ENCODE results near the gene PACSIN2. TPM values are rescaled to one million over a fixed set of nuclear protein-coding genes. Genes with fewer than 3 reads are reported as not detected.
"Not testable (repeated sequence)": the region's sequence is repeated elsewhere in the genome, so short reads cannot be mapped to it uniquely, and the experiment has no call there.

Gene PACSIN2
- total RNA-seq, 2 donors from 2014 or later: 191 to 219 TPM

DNA sequence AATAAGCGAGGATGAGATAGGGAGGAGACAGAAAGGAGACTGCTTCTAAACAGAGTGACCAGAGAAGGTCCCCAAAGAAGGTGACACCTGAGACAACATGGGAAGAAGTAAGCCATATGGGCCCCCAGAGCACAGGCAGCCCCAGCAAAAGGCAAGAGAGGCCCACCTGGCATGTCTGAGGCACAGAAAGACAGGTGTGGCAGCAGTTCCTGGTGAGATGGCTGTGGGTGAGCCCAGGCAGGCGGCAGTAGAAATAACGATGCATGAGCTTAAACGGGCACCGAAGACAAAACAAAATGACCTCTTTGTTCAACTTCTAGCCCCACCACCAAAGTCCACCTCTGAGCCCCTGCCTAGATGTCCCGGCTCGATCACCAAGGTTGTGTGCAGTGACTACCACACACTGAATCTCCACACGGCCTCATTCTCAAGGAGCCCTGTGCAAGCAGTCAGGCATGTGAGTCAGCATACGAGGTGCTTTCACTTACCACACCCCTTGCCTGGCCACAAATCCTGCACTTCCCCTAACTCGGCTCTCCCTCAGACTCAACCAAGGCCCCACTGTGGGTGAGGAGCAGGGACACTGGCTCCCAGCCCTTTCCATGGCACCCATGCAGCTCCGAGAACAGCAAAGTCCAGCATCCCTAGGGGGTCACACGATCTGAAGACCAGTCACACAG, 77.6 kb downstream of the PACSIN2 start:
- ATAC-seq (peak; percentile 64), DNase-seq (peak; percentile 65 to 80)
- intact Hi-C loops (cut with DNase I, micrococcal nuclease): no loop called here

DNA sequence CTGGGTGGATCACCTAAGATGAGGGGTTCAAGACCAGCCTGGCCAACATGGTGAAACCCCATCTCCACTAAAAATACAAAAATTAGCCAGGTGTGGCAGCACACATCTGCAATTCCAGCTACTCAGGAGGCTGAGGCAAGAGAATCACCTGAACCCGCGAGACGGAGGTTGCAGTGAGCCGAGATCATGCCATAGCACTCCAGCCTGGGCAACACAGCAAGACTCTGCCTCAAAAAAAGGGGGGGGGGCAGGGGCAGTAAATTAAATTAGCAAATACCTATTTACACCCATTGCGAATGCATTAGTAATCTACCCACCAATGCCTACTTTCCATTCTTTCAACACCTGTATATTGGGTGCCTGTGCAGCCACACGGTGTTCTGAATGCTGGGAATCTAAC, 78.3 kb downstream of the PACSIN2 start:
- intact Hi-C loops (cut with DNase I, micrococcal nuclease); DNase-seq; ATAC-seq: not testable (repeated sequence)

- ATAC-seq (no peak), DNase-seq (no peak)
- intact Hi-C loops (cut with DNase I, micrococcal nuclease): no loop called here
Measured at GRCh38 chr22:42934338-42934737, 80.6 kb downstream of the PACSIN2 start.

DNA sequence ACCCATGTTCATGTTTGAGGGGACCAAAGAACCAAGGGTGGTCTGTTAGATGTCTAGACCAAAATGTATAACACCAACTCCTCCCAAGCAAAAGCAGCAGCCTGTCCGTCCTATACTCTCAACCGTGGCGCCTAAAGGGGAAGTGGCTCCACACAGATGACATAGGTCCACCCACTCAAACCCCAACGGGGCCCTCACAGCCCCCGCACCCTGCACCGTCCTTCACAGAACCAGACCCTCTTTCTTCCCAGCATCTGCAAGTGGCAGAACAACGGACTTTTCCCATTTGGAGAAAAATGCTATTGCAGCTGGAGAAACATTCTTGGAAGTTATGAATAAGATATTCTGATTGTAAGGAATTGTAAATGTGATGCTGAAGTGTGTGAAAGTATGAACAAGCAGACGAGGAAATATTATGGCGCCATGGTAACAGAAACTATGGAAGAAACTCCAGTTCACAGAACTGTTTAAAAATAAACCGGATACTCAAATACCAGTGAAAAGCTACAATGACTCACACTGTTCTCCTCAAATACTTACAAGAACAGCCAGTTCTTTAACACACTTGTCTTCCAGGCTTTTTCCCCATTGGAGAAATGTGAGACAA, 81.4 kb downstream of the PACSIN2 start:
- no peak for ATAC-seq
- DNase-seq: no peak
- intact Hi-C loops (cut with DNase I, micrococcal nuclease): no loop called here

DNA sequence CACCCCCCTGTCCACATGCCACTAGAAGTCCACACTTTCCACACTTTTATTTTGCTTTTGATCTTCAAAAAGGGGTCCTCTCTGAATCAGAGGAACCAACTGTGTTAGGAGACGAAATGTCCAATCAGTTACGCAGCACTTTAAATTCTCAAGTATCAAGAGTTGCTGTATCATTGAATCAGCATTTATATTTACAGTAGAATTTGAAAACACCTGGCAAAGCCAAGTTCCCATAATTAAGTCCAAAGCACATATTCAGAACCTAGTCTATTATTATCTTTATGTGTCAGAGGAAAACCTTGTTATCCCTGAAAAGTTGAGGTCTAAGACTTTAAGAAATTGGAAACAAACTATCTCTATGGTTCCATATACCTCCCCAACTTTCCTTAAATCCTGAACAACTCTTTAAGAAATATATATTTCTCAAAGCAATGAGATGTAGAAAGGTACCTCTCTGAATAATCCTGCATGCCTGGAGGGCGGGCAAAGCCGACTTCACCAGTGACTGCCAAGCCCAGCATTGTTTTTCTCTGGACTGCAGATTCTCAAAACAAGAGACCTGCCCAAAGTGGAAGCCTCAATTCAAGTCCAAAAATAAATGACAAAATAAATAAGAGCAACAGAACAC, 82.0 kb downstream of the PACSIN2 start:
- DNase-seq (no peak), ATAC-seq (no peak)
- intact Hi-C loops (cut with DNase I, micrococcal nuclease): no loop called here

- no peak for DNase-seq
- intact Hi-C loops (cut with DNase I, micrococcal nuclease): no loop called here
- ATAC-seq: no peak
Measured at GRCh38 chr22:42932197-42932519, 82.8 kb downstream of the PACSIN2 start.

DNA sequence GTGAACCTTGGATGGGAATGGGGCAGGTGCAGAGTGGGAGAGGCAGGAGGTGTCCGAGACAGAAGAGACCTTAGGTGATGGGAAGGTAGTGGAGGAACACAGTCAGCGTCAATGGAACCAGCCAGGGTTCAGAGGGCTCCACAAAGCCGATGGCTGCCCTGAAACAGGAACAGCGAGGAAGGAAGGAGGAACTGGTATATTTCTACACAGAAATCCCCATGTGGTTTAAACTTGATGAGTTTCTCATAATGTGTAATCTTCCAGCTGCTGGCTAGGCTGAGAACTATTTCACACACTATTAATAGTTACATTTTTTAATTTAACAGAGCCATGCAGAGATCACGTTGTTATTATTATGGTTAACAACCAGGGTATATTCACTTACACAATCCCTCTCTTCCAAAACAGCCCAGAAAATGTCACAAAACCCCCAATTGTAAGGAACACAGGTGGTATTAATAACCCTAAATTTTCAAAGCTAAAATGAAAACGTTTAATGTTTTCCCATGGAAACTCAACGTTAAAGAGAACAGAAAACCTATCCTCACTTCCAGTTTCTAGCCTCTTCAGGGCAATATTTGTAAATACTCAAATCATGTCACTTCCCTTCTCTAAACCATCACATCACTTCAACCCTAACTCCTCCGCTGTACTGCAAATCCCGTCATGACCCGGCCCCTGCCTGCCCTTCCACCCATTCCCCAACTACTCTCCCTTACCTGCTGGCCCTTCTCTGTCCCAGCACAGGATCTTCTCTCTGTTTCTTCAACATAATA, 83.3 kb downstream of the PACSIN2 start:
- intact Hi-C loops (cut with DNase I, micrococcal nuclease): no loop called here
- DNase-seq: no peak
- peak; percentile 14 for ATAC-seq

- ATAC-seq (peak; percentile 45), DNase-seq (no peak)
- intact Hi-C loops (cut with DNase I, micrococcal nuclease): no loop called here
Measured at GRCh38 chr22:42930810-42931420, 84.0 kb downstream of the PACSIN2 start.

DNA sequence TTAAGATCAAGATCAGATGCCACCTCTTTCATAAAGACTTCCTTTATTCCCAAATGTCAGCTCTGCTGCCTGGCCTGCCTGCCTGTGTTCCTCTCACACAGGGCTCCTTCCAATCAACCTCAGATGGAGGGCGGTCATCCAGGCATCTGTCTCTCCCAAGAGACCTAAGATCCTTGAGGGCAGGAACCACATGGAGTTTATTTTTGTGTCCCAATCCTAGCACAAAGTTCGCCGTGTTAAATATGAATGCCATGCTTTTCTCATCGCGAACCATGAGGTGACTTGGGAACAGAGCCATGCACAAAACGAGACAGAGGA, 85.2 kb downstream of the PACSIN2 start:
- intact Hi-C loops (cut with DNase I, micrococcal nuclease): no loop called here
- DNase-seq (no peak), ATAC-seq (no peak)

DNA sequence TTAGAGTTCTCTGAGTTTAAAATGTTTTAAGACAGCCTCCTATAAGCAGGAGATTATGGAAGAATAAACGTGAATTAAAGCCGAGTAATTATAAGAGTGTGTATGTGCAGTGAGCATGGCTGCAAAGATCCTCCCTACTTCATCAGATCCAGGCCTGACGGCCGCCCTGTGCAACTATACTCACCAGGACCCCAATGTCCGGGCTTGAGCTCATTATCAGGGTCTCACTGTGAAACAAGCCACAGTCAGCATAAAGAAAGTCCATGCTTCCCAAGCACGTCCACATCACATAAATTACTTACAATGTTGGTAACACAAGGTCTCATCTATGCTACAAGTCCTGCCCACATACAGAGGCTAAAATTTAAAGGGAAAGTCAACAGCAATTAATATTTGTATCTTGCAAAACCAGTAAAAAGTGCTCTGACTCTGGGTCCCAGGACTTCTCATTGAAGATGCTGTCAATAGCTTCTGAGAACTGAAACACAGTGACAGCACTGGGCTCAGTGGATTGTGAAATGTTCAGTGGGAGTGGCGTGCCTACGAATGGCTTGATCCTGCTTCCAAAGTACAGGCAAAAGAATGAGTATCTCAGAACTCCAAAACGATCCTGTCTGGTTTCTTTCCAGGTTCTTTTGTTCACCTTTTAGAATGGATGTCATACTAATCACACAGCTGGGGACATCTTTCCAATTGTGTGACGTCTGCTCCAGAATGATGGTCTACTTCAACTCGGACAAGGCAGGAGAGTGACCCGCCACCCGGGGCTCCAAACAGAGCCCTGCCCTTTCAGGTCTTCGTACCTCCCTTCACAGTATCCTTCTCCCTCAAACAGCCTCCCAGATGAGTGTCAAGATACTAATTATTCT, 85.7 kb downstream of the PACSIN2 start:
- ATAC-seq (no peak), DNase-seq (no peak)
- intact Hi-C loops (cut with DNase I, micrococcal nuclease): no loop called here

DNA sequence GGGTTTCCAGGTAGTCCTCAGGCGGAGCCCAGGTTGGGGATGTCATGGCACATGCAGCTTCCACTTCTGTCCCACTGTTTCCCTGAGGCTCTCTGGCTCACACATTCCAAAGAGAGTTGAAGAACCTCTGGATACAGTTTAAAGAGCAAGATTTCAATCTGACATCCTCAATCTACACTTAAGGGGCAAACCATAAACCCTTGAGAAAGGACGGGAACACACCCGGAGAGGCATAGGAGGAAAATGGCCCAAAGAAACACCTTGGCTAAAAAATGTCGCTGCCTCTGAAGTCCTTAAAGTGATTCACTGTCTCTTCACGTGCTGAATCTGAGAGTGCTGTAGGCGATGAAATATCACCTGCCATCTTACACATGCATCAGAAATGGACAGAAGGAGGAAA, 87.0 kb downstream of the PACSIN2 start:
- DNase-seq (no peak), ATAC-seq (no peak)
- intact Hi-C loops (cut with DNase I, micrococcal nuclease): no loop called here

GRCh38 chr22:42926768-42927167, 88.2 kb downstream of the PACSIN2 start:
- intact Hi-C loops (cut with DNase I, micrococcal nuclease): no loop called here

GRCh38 chr22:42926104-42926503, 88.8 kb downstream of the PACSIN2 start:
- no peak for DNase-seq

More at GRCh38 chr22:42926768-42927167, 88.2 kb downstream of the PACSIN2 start:
- DNase-seq: no peak
- ATAC-seq: no peak

GRCh38 chr22:42925598-42925997, 89.4 kb downstream of the PACSIN2 start:
- ATAC-seq (no peak), DNase-seq (no peak)
- intact Hi-C loops (cut with DNase I, micrococcal nuclease): no loop called here

More at GRCh38 chr22:42926104-42926503, 88.8 kb downstream of the PACSIN2 start:
- ATAC-seq: no peak
- intact Hi-C loops (cut with DNase I, micrococcal nuclease): no loop called here

- ATAC-seq; DNase-seq; intact Hi-C loops (cut with DNase I, micrococcal nuclease): not testable (repeated sequence)
Measured at GRCh38 chr22:42925031-42925430, 89.9 kb downstream of the PACSIN2 start.

GRCh38 chr22:42924436-42924835, 90.5 kb downstream of the PACSIN2 start:
- DNase-seq (no peak), ATAC-seq (no peak)
- intact Hi-C loops (cut with DNase I, micrococcal nuclease): no loop called here

DNA sequence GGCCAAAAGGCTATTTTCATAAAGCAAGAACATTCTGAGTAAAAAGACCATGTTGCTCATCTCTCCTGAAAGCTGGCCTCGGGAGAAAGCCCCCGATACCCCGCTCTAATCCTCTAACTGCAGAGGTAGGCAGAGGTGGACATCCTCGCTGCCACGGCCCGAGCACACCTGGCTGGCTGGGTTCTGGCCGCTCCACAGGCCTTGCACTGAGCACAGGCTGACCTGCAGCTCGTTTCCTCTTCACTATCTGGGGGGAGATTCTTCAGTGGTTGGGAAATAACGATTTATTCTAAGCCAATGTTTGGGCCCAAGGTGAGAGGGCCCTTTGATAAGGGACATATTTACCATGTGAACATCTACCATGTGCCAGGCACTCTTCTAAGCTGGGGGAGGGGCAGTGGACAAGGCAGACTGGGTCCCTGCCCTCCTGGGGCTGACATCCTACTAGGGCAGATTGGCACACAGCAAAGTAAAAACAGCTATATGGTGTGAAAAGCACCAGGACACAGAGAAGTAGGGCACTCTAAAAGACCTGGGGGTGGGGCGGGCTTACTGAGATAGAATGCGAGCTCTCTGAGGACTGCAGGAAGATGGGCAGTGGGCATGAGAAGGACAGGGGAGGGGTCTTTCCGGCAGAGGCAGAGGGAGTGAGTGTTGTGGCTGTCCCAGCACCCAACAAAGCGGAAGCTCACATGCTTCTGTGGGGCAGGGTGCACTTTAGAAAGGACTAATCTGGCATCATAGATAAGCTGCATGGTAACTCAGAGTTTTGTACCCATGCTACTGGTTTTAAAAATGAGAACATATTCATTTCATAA, 92.4 kb downstream of the PACSIN2 start:
- intact Hi-C loops (cut with DNase I, micrococcal nuclease): no loop called here
- DNase-seq: no peak

More for the DNA sequence above, 92.4 kb downstream of the PACSIN2 start:
- ATAC-seq: no peak

Measured in left colon (tissue), 2 donors.